GM21619 (cell line): ENCODE data around the gene ZZZ3.
A peak's percentile ranks its signal among the peaks of the same experiment; 100 is the strongest.
"Not testable (repeated sequence)": the region's sequence is repeated elsewhere in the genome, so short reads cannot be mapped to it uniquely, and the experiment has no call there.

Experiments used
- ATAC-seq: cut with Tn5 transposase; IDR thresholded peaks from one replicate; pipeline ENCODE4 v1.9.1; 2021; ENCODE audit not compliant: unreplicated experiment

ZZZ3 gene

DNA sequence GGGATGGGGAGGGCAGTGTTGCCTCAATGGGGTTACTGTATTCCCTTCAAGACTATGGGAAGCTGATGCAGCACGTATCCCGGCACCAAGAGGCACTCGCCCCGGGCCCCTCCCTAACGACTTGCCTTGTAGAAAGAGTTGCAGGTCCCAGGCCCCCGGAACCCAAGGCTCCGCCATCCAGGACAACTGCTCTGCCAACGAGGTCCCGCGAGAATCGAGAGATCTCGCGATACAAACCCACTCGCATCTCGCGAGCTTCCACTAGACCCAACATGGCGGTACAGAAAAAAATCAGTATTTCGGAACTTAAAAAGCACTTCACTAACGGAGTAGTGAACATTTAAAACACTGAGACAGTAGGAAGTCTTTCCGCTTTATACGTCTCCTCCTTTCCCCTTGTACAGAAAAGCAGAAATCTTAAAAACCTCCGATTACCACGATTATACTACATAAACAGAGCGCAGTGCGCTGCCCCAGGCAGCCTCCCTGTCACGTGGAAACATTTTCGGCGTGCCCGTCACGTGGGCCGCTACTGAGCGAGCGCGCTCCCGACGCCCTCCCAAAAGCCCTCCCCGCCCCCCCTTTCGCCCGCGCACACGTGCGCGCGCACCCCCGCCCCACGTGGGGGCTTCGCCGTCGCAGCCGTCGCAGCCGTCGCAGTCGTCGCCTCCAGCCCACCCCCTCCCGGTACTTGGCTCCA, at the start of gene ZZZ3:
TSS of gene ZZZ3 (minus strand) at position 199 of the 700 bp plus-strand sequence. CDS start 49,304 bp downstream, outside the sequence.
- ATAC-seq = peak; percentile 71

- ATAC-seq = no peak
Observed at GRCh38 chr1:77732090-77732489, 49.6 kb upstream of the ZZZ3 start.

DNA sequence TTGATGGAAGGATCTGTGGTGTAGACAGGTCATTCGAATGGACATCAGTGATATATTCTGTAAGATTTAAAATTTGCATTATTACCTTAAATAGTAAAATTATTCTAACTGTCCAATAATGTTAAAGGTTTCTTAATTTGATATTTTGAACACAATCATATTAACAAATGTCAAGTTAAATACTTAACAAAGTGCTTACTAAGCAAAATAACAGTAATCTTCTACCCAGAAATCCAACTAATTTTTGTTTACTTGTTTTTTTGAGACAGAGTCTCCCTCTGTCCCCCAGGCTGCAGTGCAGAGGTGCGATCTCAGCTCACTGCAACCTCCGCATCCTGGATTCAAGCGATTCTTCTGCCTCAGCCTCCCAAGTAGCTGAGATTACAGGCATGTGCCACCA, 43.2 kb upstream of the ZZZ3 start:
- no peak for ATAC-seq

DNA sequence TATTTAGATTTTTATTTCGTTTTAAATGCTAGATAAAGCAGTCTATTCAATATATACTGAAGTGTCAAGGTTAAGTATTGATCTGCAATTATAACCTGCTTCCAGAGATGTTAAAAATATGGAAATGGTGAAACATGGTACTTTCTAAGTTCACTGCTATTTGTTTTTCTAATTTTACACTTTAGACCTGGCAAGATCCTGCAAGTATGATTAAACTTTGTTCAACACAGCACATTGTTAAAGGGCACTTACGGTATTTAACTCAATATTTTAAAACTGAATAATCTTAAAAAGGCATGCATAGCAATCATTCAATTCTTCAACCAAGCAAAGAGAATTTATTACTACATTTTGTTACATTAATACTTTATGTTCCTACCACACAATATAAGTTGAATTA, 35.7 kb upstream of the ZZZ3 start:
- ATAC-seq = no peak

- no peak for ATAC-seq
Observed at GRCh38 chr1:77716065-77716464, 33.6 kb upstream of the ZZZ3 start.

GRCh38 chr1:77709727-77710126, 27.3 kb upstream of the ZZZ3 start:
- ATAC-seq = no peak

DNA sequence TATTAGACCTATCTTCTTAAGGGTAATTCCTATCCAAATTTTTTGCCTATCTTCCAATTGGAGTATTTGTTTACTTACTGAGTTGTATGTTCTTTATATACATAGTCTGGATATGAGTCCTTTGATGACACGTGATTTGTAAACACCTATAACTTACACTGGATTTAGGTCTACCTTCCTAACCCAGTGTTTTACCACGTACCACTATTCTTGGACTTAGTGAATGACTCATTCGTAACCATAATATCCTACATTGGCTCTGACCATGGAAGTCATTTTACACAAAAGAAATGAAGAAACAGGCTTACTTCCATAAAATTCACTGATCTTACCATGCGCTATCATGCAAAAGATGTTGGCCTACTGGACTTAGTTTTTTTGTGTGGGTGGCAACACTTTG, 23.9 kb upstream of the ZZZ3 start:
- ATAC-seq = no peak

- no peak for ATAC-seq
Observed at GRCh38 chr1:77704736-77705135, 22.3 kb upstream of the ZZZ3 start.

- ATAC-seq = not testable (repeated sequence)
Observed at GRCh38 chr1:77699673-77700072, 17.2 kb upstream of the ZZZ3 start.

GRCh38 chr1:77697441-77697840, 15.0 kb upstream of the ZZZ3 start:
- no peak for ATAC-seq

GRCh38 chr1:77688939-77689338, 6.5 kb upstream of the ZZZ3 start:
- ATAC-seq = no peak

DNA sequence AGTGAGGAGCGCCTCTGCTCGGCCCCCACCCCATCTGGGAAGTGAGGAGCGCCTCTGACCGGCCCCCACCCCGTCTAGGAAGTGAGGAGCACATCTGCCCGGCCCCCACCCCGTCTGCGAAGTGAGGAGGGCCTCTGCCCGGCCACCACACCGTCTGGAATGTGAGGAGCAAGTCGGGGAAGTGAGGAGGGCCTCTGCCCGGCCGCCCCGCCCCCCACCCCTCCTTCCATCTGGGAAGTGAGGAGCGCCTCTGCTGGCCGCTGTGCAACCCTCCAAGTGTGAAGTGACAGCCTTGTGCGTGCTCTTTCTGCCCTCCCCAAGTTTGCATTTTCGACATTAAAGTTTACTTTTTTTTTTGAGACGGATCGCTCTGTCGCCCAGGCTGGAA, 5.1 kb upstream of the ZZZ3 start:
- no peak for ATAC-seq

DNA sequence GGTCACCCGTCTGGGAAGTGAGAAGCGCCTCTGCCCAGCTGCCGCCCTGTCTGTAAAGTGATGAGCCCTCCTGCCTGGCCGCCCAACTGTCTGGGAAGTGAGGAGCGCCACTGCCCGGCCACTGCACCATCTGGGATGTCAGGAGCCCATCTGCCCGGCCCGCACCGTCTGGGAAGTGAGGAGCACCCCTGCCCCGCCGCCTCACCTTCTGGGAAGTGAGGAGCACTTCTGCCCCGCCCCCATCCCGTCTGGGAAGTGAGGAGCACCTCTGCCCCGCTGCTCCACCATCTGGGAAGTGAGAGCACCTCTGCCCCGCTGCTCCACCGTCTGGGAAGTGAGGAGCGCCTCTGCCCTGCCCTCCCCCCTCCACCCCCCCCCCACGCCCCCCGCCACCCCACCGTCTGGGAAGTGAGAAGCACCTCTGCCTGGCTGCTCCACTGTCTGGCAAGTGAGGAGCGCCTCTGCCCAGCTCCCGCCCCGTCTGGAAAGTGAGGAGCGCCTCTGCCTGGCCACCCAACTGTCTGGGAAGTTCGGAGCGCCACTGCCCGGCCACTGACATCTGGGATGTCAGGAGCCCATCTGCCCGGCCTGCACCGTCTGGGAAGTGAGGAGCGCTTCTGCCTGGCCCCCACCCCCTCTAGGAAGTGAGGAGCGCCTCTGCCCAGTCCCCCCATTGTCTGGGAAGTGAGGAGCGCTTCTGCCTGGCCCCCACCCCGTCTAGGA, 4.5 kb upstream of the ZZZ3 start:
- ATAC-seq = no peak

DNA sequence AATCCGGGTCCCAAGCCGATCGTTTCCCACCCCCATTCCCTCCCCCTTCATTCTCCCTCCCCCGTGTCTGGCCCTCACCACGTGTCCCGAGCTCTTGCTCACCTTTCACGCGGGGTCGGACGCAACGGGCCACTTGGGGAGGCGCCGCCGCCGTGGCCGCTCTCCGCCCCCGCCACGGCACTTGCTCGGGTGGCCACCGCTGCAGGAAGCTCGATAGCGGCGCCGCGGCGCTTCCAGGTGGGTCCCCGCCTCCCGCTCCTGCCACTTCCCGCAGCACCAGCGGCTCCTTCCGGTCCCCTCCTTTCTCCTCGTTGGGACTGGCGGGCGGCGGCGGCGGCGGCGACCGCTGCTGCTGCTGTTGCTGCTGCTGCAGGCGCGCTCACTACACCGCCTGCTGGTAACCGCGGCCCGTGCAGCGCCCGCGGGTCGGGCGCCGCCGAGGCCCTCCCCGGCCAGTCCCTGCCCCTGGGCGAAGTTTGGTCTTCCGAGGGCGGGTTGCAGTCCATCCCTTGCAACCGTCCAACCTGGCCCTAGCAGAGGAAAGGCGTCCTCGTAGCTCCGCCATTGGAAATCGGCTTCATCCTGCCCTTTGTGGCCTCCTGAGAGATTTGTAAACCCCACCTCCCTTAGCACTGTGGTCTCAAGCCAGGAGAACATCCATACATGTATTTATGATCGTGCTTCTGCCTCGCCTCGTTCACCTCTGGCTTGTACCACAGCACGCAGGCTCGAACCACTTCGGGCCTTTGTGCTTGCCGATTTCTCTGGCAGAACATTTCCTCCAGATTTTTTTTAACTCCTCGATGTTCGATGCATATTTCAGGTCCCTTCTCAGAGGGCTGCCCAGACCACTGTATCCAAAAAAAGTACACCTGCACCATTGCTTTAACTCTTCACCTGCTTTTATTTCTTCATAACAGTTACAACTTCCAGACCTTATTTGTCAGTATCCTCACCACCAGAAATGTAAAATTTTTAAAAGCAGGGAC, 996 bp upstream of the ZZZ3 start:
- peak; percentile 77 for ATAC-seq

DNA sequence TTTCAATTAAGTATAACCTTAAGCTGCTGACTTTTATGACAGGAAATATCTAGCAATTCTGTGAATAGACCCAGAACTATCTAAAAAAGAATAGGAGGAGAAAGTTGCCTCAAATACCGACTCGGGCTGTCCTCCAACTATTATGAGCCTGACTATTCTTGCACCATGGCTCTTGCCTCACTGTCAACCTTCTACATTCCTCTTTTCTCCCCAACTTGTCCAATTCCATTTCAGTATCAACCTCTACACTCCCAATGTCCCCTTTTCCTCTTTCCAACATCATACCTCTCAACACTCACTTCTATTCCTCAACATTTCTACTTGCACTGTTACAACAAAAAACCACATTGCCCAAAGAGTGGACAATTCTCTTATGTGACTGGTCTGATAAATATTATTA, 2.3 kb downstream of the ZZZ3 start:
- no peak for ATAC-seq

DNA sequence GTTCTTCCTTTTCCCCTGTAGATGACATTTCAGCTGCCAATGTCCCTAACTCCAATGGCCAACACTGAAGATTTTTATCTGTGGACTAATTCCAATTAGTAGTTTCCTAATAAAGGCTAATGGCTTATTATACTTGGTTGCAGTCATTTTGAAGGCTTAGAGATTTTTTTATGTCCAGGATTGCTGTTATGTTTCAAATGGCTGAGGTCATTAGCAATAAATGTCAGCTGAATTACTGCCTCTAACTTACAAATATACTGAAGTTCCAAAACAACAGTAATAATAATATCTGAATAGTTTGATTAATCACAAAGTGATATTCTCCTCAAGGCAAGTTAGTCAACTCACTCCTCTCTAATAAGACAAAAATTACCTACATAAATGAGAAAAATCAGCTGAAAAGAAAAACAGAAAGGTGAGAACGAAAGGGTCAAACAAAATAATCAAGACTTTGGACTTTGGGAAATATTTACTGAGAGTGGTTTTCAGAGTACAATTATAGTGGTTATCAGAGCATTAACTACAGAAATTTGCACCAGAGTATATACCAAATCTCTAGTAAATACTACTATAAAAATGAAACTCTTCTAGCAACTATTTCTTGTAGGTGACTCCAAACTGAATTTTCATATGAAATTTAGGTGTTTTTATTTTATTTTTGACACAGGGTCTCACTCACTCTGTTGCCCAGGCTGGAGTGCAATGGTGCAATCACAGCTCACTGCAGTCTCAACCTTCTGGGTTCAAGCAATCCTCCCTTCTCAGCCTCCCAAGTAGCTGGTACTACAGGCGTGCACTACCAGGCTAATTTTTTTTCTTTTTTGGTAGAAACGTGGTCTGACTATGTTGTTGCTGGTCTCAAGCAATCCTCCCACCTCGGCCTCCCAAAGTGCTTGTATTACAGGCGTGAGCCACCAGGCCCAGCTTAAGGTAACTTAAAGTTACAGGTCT, 3.5 kb downstream of the ZZZ3 start:
- ATAC-seq = no peak

DNA sequence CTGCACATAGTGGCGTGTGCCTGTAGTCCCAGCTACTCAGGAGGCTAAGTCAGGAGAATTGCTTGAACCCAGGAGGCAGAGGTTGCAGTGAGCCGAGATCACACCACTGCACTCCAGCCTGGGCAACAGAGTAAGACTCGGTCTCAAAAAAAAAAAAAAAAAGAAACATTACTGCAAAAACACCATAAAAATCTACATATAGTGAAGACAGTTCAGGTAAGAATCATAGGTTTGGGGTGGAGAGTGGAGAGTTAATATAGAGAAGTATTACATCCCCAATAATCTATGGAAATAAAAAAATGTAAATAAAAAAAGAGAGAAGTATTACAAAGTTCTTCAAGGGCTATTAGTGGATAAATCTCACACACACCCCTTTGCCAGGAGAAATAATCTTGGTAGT, 7.7 kb downstream of the ZZZ3 start:
- not testable (repeated sequence) for ATAC-seq

- no peak for ATAC-seq
Observed at GRCh38 chr1:77673716-77674355, 8.6 kb downstream of the ZZZ3 start.

- no peak for ATAC-seq
Observed at GRCh38 chr1:77673030-77673429, 9.4 kb downstream of the ZZZ3 start.

DNA sequence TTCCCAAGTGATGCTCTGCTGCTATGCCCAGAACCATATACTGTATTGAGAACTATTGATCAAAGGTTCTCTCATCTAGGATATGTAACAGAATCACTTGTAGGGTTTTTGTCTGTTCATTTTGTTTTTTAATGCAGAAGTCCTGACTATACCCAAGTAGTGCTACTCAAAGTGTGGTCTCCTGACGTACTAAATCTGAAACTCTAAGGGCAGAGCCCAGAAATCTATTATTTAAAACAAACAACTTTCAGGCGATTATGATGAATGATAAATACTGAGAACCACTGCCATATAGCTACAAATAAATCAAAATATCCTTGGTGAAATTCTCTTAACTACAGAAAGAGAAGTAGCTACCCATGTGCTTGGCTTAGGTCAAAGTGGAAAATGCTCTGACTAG, 10.1 kb downstream of the ZZZ3 start:
- peak; percentile 35 for ATAC-seq
